ENCODE data around the gene SNTG2.

The SNTG2 gene

DNA sequence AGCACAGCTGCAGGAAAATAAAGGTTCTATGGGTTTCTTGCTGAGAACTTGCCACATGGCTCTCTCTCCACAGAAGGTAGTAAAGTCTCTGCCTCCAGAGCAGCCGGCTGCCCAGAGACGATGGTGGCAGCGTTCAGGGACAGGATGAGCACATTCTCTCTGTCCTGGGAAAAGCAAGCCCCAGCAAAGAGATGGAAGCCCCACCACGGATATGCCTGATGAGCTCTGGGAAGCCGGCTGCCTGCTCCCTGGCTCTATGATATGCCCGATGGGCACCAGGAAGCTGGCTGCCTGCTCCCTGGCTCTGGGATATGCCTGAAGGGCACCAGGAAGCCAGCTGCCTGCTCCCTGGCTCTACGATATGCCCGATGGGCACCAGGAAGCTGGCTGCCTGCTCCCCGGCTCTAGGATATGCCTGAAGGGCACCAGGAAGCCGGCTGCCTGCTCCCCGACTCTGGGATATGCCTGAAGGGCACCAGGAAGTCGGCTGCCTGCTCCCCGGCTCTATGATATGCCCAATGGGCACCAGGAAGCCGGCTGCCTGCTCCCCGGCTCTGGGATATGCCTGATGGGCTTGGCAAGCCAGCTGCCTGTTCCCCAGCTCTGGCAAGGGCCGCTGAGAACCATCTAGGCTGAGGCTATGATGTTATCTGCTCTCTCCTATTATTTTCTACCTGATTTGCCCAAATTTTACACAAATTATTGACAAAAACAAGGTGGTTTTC, 21.5 kb upstream of the SNTG2 start:
- no peak for DNase-seq

DNA sequence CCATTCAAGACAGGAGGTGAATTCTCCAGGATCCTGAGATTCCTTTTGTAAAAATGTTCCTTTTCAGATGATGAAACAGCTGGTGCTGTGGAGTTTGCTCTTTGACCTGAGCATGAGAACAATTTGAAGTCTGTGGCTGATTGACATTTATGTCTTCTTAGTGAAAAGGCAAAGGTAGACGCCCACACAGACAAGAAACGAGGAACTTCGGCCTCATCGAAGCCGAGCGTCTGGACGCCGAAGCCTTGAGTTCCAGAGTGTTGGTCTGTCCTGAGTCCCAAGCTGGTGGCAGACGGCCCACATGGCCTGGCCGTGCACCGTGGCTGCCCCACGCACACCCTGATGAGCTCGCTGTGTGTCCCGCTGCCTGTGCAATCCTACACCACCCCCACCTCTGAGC, 20.7 kb upstream of the SNTG2 start:
- DNase-seq = no peak

DNA sequence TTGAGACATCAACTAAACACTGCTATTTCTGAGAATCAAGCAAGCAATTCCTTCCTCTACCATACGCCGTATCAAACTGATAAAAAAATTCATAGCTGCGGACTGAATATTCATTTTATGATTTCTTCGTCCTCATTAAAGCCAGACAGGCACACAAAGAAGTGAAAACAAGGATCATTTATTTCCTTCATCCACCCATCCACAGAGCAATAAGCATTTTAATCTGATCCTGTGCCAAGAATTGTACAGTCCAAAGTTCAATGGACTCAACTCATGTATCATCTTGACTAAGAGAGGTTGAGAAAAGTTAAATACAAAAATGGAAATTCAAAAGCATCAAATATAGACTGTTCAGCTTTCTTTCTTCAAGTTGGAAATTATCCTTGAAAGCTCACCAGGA, 19.7 kb upstream of the SNTG2 start:
- DNase-seq = no peak

DNA sequence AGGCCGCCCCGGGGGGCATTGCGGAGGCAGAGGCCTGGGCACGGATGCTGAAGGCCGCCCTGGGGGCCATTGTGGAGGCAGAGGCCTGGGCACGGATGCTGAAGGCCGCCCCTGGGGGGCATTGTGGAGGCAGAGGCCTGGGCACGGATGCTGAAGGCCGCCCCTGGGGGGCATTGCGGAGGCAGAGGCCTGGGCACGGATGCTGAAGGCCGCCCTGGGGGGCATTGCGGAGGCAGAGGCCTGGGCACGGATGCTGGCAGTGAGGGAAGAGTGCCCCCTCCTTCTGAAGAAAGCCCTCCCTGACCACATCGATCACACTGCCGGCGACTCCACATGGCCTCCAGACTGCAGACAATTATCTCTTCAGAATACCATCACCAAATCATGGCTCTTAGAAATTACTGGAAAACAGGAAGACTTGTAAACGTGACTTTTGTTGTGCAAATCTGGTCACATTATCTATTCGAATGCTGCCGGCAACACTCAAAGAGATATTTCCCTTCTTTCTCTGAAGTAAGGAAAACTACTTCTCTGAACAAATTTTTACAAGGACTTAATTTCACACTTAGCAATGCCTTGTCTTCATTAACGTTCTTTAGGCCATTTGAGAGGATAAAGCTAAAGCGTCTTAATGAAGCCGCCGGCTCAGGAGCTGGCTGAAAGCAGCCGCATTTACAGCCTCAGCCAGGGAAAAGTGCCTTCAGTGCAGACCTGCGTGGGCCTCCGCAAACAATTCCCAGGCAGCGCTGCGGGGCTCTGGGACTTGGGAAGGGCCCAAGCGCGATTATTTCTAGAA, 18.1 kb upstream of the SNTG2 start:
- no peak for DNase-seq

DNA sequence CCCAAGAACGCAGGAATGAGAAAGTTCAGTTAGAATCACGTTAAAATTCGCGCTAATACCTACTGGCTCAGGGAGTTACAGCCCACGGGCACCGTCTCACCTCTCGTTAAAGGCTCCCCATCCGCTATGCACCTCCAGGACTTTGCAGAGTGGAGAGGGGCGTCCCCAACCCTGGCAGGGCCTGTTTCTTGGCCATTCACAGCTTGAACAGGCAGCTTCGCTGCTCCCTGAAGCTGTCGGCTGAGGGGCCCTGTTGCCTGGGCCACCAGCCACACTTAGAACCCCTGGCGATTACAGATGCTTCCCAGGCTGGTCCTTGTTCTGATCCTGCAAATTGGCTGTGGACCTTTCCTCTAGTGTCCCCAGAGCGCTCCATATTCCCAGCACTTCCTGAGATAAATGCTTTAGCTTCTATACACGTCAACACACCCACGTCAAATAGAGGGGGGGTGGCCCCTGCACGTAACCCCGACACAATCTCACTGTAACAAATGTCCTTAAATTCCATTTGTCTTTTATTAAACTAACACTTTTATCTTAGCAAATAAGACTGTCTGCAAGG, 16.8 kb upstream of the SNTG2 start:
- no peak for DNase-seq

DNA sequence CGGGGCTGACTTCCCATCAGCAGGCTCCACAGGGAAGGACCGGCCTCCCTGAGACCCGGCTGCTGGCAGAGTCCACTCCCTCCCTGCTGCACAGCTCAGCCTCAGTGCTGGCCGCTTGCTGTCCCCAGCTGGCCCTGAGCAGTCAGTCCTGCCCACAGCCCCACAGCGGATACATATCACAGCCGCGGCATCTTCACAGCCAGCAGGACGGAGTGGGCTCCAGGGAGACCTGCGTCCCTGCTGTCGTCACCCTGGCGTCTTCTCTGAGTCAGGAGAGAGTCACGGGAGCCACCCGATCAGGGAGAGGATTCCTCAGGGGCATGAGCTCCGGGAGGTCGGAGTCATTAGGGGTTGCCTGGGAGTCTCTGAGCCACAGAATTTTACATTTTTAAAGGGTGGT, 13.1 kb upstream of the SNTG2 start:
- DNase-seq = no peak

DNA sequence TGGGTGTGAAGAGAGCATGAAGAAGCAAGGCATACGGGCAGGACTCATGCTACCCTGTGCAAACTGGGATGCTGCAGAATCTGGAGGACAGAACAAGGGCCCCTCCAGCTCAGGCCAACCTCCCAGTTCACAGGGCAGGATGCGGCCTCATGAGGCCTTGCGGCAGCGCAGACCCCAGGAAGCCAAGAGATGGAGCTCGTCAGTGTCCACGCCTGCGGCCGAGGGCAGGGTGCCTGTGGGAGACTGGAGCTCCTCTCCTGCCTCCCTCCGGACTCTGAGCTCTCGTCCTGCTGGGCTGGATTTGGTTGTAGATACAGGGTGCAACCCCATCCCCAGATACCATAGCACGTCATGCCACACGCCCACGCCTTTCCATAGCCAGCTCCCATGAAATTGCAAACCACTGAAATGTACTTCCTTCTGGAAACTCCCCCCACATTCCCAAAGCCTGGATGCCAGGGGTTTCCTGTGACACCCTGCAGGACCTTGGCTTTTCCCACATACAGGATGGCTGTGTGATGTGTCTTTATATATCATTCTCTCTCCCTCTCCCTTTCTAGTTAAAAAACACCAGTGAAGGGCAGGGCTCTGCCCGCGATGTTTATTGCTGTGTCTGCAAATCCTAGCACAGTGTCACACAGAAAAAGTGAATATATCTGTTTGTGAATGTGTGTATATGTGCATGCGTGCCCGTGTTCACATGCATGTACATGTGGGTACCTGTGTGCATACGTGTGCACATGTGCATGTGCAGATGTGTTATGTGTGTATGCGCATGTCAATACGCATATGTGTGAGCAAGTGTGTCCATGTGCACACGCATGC, 12.3 kb upstream of the SNTG2 start:
- DNase-seq = no peak

DNA sequence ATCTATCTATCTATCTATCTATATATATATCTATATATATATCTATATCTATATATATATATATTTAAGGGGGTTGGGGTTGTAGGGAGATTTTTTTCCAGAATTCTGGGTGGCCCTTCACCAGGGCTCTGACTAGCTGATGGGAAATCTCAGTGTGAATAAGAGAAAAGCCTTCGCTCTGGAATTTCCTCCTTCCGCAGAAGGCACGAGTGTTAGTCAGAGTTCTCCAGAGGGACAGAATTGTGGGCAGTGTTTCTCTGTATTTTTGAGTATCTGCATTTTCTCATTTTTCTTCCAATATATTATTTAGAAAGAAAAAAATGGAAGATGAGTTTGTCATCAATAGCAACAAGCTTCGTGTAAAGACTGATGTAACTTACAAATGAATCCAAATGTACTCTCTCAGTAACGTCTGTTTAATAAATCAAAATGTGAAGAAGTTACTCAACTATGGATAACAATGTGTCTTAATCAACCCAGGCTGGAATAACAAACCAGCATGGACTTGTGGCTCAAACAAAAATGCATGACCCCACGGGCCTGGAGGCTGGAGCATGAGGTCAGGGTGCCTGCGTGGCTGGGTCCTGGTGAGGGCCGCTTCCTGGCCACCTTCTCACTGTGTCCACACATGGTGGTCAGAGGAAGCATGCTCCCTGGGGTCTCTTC, 10.6 kb upstream of the SNTG2 start:
- no peak for DNase-seq

DNA sequence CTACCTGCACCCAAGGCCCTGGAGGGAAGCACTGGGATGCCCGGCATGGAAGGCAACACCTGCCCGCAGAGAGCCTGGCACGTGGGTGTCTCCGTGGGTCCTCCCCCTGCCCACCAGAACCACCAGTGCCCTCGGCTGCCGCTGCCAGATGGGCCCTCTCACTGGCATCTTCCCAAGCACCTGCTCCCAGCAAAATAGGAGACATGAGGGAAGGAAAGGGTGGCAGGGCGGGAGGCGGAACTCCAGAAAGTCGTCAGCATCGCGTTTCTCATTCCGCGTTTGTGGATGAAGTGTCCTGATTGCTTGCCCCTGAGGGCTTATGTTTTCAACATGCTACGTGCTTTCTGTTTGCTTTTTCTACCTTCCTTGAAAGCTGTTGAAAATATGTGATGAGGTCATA, 8.8 kb upstream of the SNTG2 start:
- no peak for DNase-seq

DNA sequence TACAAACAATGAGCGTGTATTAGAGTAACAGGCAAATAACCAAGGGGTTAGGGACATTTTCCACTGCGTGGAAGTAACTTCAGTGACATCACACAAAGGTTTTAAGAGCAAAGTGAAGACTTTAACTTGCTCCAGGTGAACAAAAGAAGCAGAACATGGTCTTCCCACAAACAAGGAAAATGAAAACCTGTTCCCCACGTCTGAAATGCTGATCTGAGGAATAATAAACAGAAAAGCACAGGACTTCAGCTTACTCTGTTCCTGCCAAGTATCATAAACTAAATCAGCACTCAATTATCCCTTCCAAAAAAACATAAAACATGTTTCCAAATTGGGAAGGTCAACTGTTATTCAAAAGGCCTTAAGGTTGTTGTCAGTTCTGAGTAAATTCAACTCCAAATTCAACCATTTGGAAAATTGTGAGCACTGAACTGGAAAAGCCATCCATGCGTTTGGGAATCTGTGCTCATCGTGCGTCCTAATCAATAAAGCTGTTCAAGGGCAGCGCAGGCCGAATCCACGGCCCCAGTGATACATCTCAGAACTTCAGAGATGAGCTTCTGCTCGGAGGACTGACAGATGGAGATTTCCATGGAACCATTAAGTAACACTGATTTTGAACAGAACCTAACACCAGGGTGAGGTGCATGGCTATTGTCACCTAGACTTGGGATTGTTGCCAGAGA, 7.7 kb upstream of the SNTG2 start:
- DNase-seq = no peak

DNA sequence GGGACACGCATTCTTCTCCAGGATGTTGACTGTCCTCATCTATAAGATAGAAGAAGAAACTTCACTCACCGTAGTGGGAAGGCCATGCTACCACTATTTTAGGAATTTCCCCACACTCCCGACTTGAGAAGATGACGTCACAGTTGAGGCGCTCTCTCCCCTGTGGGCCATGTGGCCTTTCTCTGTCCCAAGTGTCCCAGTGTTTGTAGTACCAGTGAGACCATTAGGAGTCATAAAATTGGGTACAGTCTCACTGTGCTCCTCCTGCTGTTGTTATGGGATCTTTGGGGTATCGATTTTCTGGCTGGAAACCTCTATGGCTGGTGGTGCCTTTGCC, 7.2 kb upstream of the SNTG2 start:
- DNase-seq = no peak

DNA sequence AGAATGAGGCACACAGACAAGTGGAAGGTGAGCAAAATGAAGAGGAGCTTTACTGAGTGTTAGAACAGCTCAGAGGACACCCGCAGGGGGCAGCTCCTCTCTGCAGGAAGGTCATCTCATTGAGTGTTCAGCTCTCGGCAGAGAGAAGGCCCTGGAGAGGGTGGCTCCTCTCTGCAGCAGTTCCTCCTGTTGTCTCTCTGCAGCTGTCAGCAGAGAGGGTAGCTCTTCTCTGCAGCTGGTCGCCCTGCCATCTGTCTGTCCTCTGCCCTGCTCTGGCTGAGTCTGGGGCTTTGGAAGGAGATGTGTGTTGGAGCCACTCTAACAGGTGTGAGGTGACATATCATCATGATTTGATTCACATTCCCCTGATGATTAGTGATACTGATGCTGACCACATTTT, 6.8 kb upstream of the SNTG2 start:
- no peak for DNase-seq

DNA sequence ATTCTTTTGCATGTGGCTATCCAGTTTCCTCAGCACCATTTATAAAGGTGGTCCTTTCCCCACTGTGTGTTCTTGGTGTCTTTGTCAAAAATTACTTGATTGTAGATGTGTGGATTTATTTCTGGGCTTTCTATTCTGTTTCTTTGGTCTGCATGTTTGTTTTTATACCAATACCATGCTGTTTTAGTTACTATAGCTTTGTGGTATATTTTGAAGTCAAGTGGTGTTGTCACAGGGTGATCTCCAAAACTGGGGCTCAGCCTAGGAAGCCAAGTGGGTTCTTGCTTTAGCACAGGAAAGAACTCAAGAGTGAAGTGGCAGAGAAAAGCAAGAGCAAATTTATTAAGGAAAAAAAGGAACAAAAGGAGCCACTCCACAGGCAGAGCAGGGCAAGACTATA, 6.0 kb upstream of the SNTG2 start:
- no peak for DNase-seq

DNA sequence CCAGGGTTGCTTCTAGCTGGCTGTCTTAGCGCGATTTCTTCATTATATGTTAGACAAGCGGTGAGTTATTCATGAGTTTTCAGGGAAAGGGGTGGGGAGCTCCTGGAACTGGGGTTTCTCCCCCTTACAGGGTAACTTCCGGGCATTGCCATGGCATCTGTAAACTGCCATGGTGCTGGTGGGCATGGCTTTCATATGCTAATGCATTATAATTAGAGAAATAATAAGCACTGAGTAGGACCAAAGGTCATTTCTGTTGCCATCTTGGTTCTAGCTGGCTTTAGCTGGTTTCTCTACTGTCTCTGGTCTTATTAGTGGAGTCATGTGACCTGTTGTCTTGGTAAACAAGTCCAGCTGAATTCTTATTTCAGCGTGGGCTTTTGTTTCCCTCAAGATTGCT, 5.5 kb upstream of the SNTG2 start:
- DNase-seq = no peak

DNA sequence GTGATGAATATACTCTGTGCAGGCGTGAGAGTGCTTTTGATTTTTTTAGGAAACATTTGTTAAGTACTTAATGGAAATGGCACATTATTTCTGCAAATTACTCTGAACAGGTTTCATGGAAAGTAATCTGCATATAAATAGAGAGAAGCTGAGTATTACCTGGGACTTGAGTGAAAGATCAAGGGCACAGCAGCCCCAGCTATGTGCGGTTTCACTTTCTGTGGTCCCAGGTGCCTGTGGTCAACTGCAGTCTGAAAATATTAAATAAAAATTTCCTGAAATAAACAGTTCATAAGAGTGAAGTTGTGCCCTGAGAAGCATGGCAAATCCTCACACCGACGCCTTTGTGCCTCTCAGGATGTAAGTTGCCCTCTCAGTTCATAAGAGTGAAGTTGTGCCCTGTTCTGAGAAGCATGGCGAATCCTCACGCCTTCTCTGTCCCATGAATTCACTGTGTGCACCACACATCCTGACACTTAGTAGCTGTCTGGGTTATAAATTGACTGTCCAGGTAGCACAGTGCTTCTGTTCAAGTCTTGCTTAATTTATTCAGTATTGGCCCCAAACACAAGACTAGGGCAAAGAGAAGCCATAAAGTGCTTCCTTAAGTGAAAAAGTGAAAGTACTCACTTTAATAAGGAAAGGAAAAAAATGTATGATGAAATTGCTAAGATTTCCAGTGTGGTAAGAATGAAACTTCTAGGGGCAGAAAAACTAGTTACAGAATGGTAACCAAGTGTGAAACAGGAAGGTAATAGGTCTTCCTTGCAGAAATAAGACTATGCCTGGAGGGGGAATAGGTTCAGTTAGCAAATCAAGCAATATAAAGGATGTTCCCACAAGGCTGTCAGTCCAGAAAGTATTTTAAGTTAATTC, 4.3 kb upstream of the SNTG2 start:
- no peak for DNase-seq

DNA sequence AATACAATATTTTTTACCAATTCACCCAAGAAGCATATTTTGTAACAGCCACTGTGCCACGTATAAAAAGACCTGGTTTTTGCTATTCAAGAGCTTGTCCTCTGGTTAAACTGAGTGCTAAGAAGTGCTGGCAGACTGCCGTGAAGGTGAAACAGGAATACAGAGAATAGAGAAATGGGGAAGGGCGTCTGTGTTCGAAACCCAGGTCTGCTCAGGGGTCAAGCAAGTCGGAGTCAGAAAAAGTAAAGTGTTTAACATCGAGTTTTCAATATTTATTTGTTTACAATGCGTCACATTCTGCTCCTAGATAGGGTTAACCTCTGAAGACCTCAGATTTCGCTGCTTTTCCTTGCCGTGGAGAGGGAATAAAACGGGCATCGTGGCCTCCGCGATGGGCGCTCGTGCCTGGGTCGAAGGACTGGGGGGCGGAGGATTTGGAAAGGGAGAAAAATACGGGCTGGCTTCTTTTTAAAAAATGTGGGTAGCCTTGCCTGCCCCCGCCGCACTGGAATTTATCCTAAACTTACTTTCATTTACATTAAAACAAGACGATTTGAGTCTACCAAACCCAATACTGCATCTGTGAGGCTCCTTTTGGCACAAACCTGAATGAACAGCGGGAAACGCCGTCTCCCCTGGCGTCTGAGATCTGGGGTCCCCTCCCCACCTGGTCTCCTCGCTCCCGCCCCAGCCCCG, 1.1 kb upstream of the SNTG2 start:
- no peak for DNase-seq

DNA sequence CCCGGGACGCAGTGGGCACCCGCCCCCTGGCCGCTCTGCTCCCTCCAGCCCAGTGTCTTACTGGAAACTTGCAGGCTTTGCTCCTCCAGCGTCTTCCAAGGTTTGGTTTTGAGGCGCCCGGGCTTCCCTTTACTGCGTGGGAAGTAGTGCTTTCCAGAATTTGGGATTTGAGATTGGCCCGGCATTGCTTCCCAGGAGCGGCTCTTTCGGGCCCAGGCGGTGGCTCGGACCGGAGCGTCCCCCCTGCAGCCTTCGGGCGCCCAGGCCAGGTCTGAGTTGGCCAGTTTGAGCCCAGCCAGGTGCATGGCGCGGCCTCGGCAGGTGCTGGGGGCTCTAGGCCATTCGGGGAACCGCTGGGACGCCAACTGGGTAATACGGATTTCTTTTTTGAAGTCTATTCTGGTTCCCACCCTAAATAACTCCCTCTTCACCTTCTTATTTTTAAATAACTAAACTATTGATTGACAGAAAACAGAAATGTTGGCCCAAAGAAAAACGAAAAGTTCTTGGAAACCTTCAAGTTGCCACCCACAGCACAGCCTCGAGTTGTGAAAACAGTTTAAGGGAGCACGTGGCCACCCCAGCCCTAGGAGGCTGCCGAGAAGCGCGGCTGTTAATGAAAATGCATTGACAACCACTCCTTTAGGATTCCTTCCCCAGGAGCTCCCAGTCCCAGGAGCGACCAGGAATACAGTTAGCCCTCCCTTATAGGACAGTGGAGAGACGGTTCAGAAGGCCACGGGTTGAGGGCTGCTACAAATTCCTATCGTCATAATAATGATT, 766 bp downstream of the SNTG2 start:
- no peak for DNase-seq

DNA sequence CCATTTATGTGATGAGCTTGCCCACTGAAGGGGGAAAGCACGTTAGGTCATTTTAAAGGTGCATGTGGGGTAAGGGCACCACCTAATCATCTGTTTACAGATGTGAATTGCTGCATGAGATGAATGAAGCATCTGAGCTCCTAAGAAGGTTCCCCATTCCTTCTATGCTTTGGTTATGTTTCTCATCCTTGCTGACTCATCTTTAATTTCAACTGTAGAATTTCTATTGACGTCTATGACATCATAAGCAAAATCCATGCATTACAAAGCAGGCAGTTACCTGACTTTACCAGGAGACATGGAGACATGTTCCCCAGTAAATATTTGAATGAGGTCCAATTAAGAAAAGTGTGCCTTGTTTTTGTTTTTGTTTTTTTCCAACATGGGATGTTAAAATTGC, 2.8 kb downstream of the SNTG2 start:
- DNase-seq = no peak

DNA sequence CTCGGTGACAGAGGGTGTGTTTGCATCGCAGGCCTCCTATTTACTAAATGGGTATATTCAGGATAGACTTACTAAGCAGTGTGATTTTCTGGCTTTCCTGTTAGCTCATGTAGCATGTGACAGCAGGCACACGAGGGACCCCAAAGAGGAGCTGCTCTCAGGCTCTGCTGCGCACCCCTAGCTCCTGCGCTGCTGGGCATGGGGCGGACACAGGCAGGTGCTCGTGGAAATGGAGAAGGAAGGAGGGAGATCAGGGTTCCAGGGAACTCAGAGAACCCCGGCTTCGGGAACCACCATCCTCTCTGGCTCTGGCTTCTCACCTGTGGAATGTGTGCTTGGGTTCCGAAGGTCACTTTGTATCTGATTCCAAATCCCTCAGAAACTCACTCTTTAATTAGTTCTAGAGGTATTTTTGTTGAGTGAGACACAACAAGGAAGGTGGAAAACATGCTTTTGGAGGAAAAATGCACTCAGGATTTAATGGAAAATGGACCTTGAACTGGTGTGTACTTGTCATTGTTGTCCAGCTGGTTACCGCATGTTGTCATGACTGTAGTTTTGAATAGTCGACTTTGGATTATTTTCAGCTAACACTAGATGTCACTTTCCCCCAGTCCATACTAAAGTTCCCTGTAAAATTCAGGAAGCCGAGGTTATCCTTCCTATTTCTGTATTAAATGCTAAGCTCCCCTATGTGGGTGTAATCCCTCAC, 3.5 kb downstream of the SNTG2 start:
- DNase-seq = no peak

All from bone marrow (tissue), 2 donors.